ENCODE data around the gene KDM5C. TPM values are rescaled to one million over a fixed set of nuclear protein-coding genes. Genes with fewer than 3 reads are reported as not detected.

The KDM5C gene
- total RNA-seq, 8 experiments from 2014 or later, result 36.8 to 153 (median 57.1) TPM

DNA sequence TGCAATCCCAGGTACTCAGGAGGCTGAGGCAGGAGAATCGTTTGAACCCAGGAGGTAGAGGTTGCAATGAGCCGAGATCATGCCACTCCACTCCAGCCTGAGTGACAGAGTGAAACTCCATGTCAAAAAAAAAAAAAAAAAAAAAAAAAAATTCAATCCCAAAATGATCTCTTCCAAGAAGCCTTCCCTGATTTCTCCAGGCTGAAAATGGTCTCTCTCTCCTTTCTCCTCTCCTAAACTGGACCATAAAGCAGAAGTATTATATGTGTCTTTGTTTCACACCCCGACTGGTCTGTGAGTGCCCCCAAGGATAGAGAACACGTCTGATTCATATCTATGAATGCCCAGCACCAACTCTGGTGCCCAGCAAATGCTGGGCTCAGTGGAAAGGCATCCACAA, 17.3 kb upstream of the KDM5C start:
- no peak for ATAC-seq (replicated peaks in 6 of 8)
- no peaks in the 10 kb centered on the region for H3K4me1 ChIP-seq (replicated peaks in 1 of 2)
- 40 to 43% methylated on average over 2 to 4 of the region's 4 CpGs; no CpG with 5 or more reads in 8 of the 10 experiments for WGBS, 10 experiments
- no peak overlapping the region for H3K4me3 ChIP-seq
- no peak overlapping the region for H3K27ac ChIP-seq
- in situ Hi-C loops (cut with MboI; ENCODE audit: low pct_unique_long_range_greater_than_20kb in 2 of 9, low sequenced_read_pairs in 9 of 9, unreplicated experiment in 9 of 9), result no loop called here

DNA sequence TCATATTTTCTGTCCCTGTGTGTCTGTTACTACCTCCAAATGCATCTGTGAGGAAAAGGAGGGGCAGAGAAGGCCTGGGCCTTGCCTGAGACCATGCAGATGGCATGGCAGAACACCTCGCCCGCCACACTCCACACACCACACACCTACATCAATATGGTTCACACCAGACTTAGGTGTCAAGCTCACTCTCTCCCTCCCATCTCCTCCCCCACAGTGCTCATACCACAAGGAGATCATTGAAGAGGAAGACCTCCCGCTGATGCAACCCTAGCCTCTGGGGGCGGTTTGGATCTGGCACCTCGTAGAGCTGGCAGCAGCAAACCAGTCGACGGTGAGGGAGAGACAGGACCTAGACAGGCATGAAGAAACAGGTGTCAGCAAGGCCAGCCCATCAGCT, 16.6 kb upstream of the KDM5C start:
- H3K4me1 ChIP-seq (replicated peaks in 1 of 2), result no peaks in the 10 kb centered on the region
- WGBS, 10 experiments, result no CpG with 5 or more reads among the region's 7 CpGs
- no peak overlapping the region for H3K4me3 ChIP-seq
- ATAC-seq (replicated peaks in 6 of 8), result no peak
- H3K27ac ChIP-seq, result no peak overlapping the region
- in situ Hi-C loops (cut with MboI; ENCODE audit: low pct_unique_long_range_greater_than_20kb in 2 of 9, low sequenced_read_pairs in 9 of 9, unreplicated experiment in 9 of 9), result no loop called here

DNA sequence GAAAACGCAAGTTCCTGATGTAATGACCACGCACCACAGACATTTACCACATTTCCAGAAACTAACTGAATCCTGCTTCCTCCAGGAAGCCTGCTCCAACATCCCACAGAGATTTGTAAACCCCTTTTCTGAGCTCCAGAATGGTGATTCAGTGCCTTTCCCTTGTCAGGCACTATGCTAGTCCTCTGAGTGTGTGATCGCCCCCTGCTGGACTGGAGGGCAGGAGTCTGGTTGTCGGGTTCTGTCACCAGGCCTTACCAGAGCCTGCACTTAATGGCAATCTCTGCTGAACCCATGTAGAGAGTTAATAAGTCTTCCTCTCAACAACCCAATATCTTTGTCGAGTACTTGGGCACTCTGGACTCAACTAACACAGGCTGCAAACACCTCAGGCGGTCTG, 14.5 kb upstream of the KDM5C start:
- in situ Hi-C loops (cut with MboI; ENCODE audit: low pct_unique_long_range_greater_than_20kb in 2 of 9, low sequenced_read_pairs in 9 of 9, unreplicated experiment in 9 of 9), result no loop called here
- WGBS, 10 experiments, result 27 to 100% (median 60%) methylated on average over 1 to 4 of the region's 6 CpGs; no CpG with 5 or more reads in 7 of the 10 experiments
- H3K4me3 ChIP-seq, result no peak overlapping the region
- no peaks in the 10 kb centered on the region for H3K4me1 ChIP-seq (replicated peaks in 1 of 2)
- H3K27ac ChIP-seq, result no peak overlapping the region
- no peak for ATAC-seq (replicated peaks in 6 of 8)

GRCh38 chrX:53237056-53237455, 12.0 kb upstream of the KDM5C start:
- 42 to 80% methylated on average over 1 to 6 of the region's 10 CpGs; no CpG with 5 or more reads in 8 of the 10 experiments for WGBS, 10 experiments
- ATAC-seq (replicated peaks in 6 of 8), result no peak
- H3K4me3 ChIP-seq, result no peak overlapping the region
- no peaks in the 10 kb centered on the region for H3K4me1 ChIP-seq (replicated peaks in 1 of 2)
- no peak overlapping the region for H3K27ac ChIP-seq
- in situ Hi-C loops (cut with MboI; ENCODE audit: low pct_unique_long_range_greater_than_20kb in 2 of 9, low sequenced_read_pairs in 9 of 9, unreplicated experiment in 9 of 9), result no loop called here

DNA sequence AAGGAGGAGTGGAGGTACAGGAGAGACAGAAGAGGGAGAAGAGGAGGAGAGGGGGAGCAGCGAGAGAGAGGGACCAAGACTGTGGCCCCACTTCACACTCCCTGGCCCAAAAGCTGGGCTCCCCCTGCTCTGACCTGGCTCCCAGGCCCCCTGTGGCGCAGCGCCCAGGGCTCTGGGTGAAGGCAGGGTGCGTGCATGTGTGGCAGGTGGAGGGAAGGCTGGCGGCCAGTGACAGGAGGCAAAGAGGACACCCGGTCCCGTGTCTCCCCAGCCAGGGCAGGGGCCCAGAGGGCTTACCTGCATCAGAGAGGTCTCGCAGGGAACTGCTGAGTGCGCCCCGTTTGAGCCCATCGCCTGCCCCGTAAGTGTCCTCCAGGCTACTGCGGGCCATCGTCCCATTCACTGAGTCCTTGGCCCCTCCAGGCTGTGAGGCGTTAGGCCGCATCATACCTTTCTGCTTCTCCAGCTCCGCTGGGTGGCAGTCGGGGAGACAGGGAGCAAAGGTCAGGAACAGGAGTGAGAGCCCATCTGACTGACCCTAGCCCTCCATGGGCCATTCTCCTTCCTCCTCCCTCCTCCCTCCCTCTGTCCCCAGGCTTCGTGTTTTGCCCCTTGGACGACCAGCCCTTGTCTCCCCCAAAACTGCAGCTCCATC, 11.1 kb upstream of the KDM5C start:
- ATAC-seq (replicated peaks in 6 of 8), result no peak
- H3K4me1 ChIP-seq (replicated peaks in 1 of 2), result no peaks in the 10 kb centered on the region
- in situ Hi-C loops (cut with MboI; ENCODE audit: low pct_unique_long_range_greater_than_20kb in 2 of 9, low sequenced_read_pairs in 9 of 9, unreplicated experiment in 9 of 9), result no loop called here
- H3K4me3 ChIP-seq, result no peak overlapping the region
- 64 to 66% methylated on average over 5 to 7 of the region's 20 CpGs; no CpG with 5 or more reads in 8 of the 10 experiments for WGBS, 10 experiments
- no peak overlapping the region for H3K27ac ChIP-seq

DNA sequence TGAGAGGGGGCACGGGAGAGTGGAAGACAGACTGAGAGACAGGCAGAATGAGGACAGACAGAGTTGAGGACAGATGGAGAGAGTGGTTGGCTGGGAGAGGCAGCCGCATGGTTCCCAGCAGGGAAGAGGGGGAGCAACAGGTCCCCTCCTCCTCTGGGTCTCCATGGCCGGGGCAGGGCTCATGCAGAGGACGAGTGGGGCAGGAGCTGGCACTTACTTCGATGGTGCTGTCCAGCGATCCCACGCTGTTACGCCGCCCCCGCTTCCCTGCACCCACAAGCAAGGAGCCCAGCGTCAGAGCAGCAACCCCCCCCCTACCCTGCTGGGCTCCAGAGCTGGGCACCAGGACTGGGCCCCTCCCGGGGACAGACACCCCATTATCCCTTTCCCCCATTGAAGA, 10.6 kb upstream of the KDM5C start:
- no peak overlapping the region for H3K4me3 ChIP-seq
- in situ Hi-C loops (cut with MboI; ENCODE audit: low pct_unique_long_range_greater_than_20kb in 2 of 9, low sequenced_read_pairs in 9 of 9, unreplicated experiment in 9 of 9), result no loop called here
- ATAC-seq (replicated peaks in 6 of 8), result no peak
- WGBS, 10 experiments, result no CpG with 5 or more reads among the region's 12 CpGs
- H3K27ac ChIP-seq, result no peak overlapping the region
- H3K4me1 ChIP-seq (replicated peaks in 1 of 2), result no peaks in the 10 kb centered on the region

DNA sequence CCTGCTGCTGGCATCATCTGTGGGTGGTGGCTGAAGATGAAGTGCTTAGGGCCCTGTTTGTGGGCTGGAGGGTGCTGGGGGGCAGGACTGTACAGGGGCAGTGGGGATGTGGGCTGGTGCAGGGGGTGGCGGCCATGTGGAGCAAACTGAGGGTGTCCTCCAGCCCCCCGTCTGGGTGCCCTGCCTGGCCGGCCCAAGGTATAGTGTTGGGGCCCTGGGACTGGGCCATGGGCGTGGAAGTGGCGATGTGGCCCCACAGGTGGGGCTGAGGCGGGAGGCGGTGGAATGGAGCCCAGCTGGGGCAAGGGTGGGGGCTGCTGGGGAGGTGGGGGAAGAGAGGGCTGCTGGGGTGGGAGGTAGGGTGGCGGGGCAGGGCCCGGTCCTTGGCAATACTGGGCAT, 9.5 kb upstream of the KDM5C start:
- Histone ChIP-seq H3K4me1 (replicated peaks in 1 of 2) (no peaks in the 10 kb centered on the region), H3K27ac (no peak overlapping the region), H3K4me3 (no peak overlapping the region)
- WGBS, 10 experiments, result no CpG with 5 or more reads among the region's 9 CpGs
- no peak for ATAC-seq (replicated peaks in 6 of 8)
- in situ Hi-C loops (cut with MboI; ENCODE audit: low pct_unique_long_range_greater_than_20kb in 2 of 9, low sequenced_read_pairs in 9 of 9, unreplicated experiment in 9 of 9), result no loop called here

DNA sequence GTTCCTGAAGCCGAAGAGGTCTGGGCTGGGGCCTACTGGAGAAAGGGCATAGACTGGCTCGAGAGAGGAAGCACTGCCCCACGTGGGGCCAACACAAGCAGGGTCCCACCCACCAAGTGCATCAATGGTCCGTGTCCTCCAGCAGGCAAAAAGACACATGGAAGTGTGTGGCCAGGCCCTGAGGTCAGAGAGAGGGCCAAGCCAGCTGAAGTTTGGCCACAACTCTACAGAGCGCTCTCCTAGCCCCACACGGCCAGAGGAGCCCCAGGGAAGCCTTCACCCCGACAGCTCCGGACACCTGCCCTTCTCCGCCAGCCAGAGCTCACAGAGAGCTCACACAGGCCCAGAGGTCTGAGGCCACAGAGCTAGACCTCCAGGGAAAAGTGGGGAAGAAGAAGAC, 8.5 kb upstream of the KDM5C start:
- no peak overlapping the region for H3K4me3 ChIP-seq
- WGBS, 10 experiments, result 62 to 90% methylated on average over 2 to 7 of the region's 9 CpGs; no CpG with 5 or more reads in 8 of the 10 experiments
- in situ Hi-C loops (cut with MboI; ENCODE audit: low pct_unique_long_range_greater_than_20kb in 2 of 9, low sequenced_read_pairs in 9 of 9, unreplicated experiment in 9 of 9), result no loop called here
- H3K4me1 ChIP-seq (replicated peaks in 1 of 2), result no peaks in the 10 kb centered on the region
- no peak overlapping the region for H3K27ac ChIP-seq
- ATAC-seq (replicated peaks in 6 of 8), result no peak

DNA sequence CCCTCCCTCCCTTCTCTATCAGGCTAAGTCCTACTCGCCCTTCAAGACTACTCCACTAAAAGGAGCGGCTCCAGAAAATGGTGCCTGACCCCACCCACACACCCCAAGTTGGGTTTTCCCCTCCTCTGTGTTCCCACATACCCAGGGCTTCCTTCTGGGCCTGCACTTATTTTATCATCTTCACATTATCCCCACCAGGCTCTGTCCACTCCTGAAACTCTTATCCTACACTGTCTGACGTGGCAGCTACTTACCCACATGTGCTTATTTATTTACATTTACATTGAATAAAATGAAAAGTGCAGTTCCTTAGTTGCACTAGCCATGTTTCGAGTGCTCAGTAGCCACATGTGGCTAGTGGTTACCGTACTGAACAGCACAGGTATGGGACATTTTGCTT, 5.1 kb upstream of the KDM5C start:
- 25 to 67% (median 45%) methylated on average over 1 to 4 of the region's 5 CpGs; no CpG with 5 or more reads in 7 of the 10 experiments for WGBS, 10 experiments
- in situ Hi-C loops (cut with MboI; ENCODE audit: low pct_unique_long_range_greater_than_20kb in 2 of 9, low sequenced_read_pairs in 9 of 9, unreplicated experiment in 9 of 9), result no loop called here

GRCh38 chrX:53227224-53227765, 2.3 kb upstream of the KDM5C start:
- H3K4me1 ChIP-seq (replicated peaks in 1 of 2), result peaks cover 0 to 6% of the 10 kb centered on the region in 2 donors
- no peak for ATAC-seq (replicated peaks in 6 of 8)
- no peak overlapping the region for H3K27ac ChIP-seq
- no peak overlapping the region for H3K4me3 ChIP-seq
- in situ Hi-C loops (cut with MboI; ENCODE audit: low pct_unique_long_range_greater_than_20kb in 2 of 9, low sequenced_read_pairs in 9 of 9, unreplicated experiment in 9 of 9), result no loop called here
- WGBS, 10 experiments, result 69 to 100% (median 92%) methylated on average over 1 to 3 of the region's 7 CpGs; no CpG with 5 or more reads in 6 of the 10 experiments

More for the DNA sequence above, 5.1 kb upstream of the KDM5C start:
- Histone ChIP-seq H3K4me1 (replicated peaks in 1 of 2) (peaks cover 0 to 3% of the 10 kb centered on the region in 2 donors), H3K27ac (no peak overlapping the region), H3K4me3 (no peak overlapping the region)
- ATAC-seq (replicated peaks in 6 of 8), result no peak

- in situ Hi-C loops (cut with MboI; ENCODE audit: low pct_unique_long_range_greater_than_20kb in 2 of 9, low sequenced_read_pairs in 9 of 9, unreplicated experiment in 9 of 9), result no loop called here
- Histone ChIP-seq H3K4me1 (replicated peaks in 1 of 2) (peaks cover 0 to 6% of the 10 kb centered on the region in 2 donors), H3K27ac (peak overlapping the region; percentile 99 to 100), H3K4me3 (peak overlapping the region; percentile 51 to 93 (median 74))
- WGBS, 10 experiments, result 0 to 50% (median 11%) methylated on average over 2 to 5 of the region's 40 CpGs; no CpG with 5 or more reads in 6 of the 10 experiments
- peak in 5 of 8 experiments; percentile 12 to 18 (median 13) for ATAC-seq (replicated peaks in 6 of 8)
Observed at GRCh38 chrX:53223955-53224859, 800 bp downstream of the KDM5C start.

DNA sequence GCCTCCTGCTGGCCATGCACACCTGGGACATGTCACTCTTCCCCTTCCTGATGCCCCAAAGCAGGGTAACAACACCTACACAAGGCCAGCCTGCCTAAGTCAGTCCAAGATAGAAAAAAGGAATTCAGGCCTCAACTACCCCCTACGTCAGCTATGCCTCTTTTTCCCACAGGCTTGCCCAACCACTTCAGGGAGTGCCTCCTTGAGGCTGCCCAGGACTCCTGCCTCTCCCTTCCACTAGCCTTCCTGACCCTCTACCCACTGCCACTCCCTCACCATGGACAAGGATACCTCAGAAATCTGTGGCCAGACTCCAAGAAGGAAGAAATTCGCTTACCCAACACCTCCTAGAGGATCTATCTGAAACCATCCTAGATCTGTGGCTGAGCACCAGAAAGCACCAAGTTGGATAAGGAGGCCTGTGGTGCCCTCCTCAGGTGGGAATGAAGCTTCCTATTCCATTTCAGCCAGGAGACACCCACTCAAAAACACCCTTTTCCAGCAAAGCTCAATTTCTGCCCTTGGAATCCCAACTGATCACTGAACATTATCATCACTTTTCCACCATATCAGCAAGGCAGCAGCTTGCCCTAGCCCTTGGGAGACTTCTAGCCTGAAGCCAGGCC, 1.8 kb downstream of the KDM5C start:
- in situ Hi-C loops (cut with MboI; ENCODE audit: low pct_unique_long_range_greater_than_20kb in 2 of 9, low sequenced_read_pairs in 9 of 9, unreplicated experiment in 9 of 9), result no loop called here
- peaks cover 0 to 6% of the 10 kb centered on the region in 2 donors for H3K4me1 ChIP-seq (replicated peaks in 1 of 2)
- no peak for ATAC-seq (replicated peaks in 6 of 8)
- 60% methylated on average over 1 of the region's 2 CpGs; no CpG with 5 or more reads in 9 of the 10 experiments for WGBS, 10 experiments
- H3K4me3 ChIP-seq, result peak overlapping the region; percentile 51 to 93 (median 74)
- no peak overlapping the region for H3K27ac ChIP-seq

Measured in motor neuron (in vitro differentiated cells).